Measurements from ENCODE around the gene LOXHD1.

The LOXHD1 gene

GRCh38 chr18:46429130-46429529 is 227.9 kb downstream of the LOXHD1 start:
- no peak overlapping the region for H3K4me3 ChIP-seq (ENCODE audit: low read length in 2 of 2)
- H3K9ac ChIP-seq (ENCODE audit: low read length in 2 of 2): no peak overlapping the region
- no peaks in the 10 kb centered on the region for H3K36me3 ChIP-seq (ENCODE audit: control insufficient read depth in 2 of 2, insufficient read depth in 2 of 2, low read length in 2 of 2)
- no peak overlapping the region for H3K27ac ChIP-seq (ENCODE audit: low read length)
- H3K27me3 ChIP-seq (ENCODE audit: control insufficient read depth in 1 of 2, insufficient read depth in 2 of 2, low read length in 2 of 2): no peaks in the 10 kb centered on the region
- no peaks in the 10 kb centered on the region for H3K9me3 ChIP-seq (ENCODE audit: control insufficient read depth in 2 of 2, low read length in 2 of 2)
- H3K4me1 ChIP-seq (ENCODE audit: control insufficient read depth, insufficient read depth, low read length): peaks cover 3% of the 10 kb centered on the region

DNA sequence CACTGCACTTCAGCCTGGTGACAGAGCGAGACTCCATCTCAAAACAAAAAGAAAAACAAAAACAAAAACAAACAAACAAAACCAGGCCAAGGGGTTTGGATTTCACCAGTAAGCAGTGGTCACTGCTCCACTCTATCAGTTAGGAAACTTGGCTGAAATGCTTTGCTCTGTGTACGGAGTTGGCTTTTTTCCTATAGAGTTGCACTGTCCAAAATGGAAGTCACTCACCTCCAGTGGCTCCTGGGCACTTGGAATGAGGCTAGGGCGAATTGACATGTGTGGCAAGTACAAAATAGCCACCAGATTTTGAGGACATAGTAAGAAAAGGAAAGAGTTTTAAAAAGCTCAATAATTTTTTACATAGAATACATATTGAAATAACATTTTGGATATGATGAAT is 228.7 kb downstream of the LOXHD1 start:
- H3K27ac ChIP-seq (ENCODE audit: low read length): no peak overlapping the region
- H3K4me1 ChIP-seq (ENCODE audit: control insufficient read depth, insufficient read depth, low read length): peaks cover 3% of the 10 kb centered on the region
- no peaks in the 10 kb centered on the region for H3K9me3 ChIP-seq (ENCODE audit: control insufficient read depth in 2 of 2, low read length in 2 of 2)
- no peaks in the 10 kb centered on the region for H3K27me3 ChIP-seq (ENCODE audit: control insufficient read depth in 1 of 2, insufficient read depth in 2 of 2, low read length in 2 of 2)
- no peak overlapping the region for H3K4me3 ChIP-seq (ENCODE audit: low read length in 2 of 2)
- H3K36me3 ChIP-seq (ENCODE audit: control insufficient read depth in 2 of 2, insufficient read depth in 2 of 2, low read length in 2 of 2): no peaks in the 10 kb centered on the region
- no peak overlapping the region for H3K9ac ChIP-seq (ENCODE audit: low read length in 2 of 2)

DNA sequence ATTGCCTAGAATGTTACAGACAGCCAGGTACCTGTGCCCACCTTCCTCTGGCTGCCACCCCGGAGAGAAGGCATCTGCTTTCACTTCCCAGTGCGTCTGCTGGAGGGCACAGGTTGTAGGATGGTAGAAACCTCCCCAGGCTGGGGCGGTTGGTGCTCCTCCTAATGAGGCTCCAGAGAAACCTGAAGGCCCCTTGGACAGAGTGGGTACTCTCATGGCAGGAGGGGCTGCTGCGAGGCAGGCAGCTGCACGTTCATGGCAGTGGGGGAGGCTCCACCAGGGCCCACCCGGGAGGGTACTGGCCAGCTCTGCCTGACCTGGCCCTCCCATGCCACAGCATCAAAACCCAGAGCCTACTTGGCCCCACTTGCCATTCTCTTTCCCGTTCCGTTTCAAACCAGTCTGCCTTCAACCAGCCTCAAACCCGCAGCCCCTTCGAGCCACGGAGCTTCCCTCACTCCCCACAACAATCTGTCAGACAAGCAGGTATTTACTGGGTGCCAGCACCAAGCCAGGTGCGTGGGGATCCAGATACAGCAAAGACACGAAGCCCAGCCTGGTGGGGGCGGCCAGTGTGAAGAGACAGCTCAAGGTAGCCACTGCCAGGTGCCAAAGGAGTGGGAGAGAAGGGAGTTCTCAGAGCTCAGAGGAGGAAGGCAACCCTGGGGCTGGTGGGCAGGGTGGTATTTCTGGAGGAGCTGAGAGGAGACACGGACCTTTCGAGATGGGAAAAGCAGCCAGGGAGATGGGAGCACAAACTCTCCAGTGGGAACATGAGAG is 229.6 kb downstream of the LOXHD1 start:
- Histone ChIP-seq H3K27me3 (ENCODE audit: control insufficient read depth in 1 of 2, insufficient read depth in 2 of 2, low read length in 2 of 2) (no peaks in the 10 kb centered on the region), H3K9me3 (ENCODE audit: control insufficient read depth in 2 of 2, low read length in 2 of 2) (no peaks in the 10 kb centered on the region), H3K4me1 (ENCODE audit: control insufficient read depth, insufficient read depth, low read length) (peaks cover 6% of the 10 kb centered on the region), H3K9ac (ENCODE audit: low read length in 2 of 2) (no peak overlapping the region), H3K36me3 (ENCODE audit: control insufficient read depth in 2 of 2, insufficient read depth in 2 of 2, low read length in 2 of 2) (no peaks in the 10 kb centered on the region), H3K27ac (ENCODE audit: low read length) (no peak overlapping the region), H3K4me3 (ENCODE audit: low read length in 2 of 2) (no peak overlapping the region)
